GM12891 (cell line): ENCODE data around the gene DHRS3.

Experiments
- PAX5 ChIP-seq: IDR thresholded peaks from 2 replicates; pipeline ENCODE4 v1.6.1; 2011; ENCODE audit warnings: low read length, moderate library complexity, mild to moderate bottlenecking; ENCODE audit not compliant: insufficient read depth, severe bottlenecking
- POLR2A ChIP-seq: IDR thresholded peaks from 2 replicates; pipeline ENCODE4 v1.6.1; 2011; ENCODE audit warnings: low read depth, low read length, control low read depth
- POLR2AphosphoS5 ChIP-seq: IDR thresholded peaks from 2 replicates; pipeline ENCODE4 v1.6.1; 2011; ENCODE audit warnings: low read depth, low read length, control low read depth
- POU2F2 ChIP-seq: IDR thresholded peaks from 2 replicates; pipeline ENCODE4 v1.6.1; 2011; ENCODE audit warnings: low read depth, mild to moderate bottlenecking, control low read depth, low read length, moderate library complexity
- SPI1 ChIP-seq: IDR thresholded peaks from 2 replicates; pipeline ENCODE4 v1.6.1; 2011; ENCODE audit warnings: low read depth, low read length, control low read depth
- TAF1 ChIP-seq: IDR thresholded peaks from 2 replicates; pipeline ENCODE4 v1.6.1; 2011; ENCODE audit warnings: low read depth, low read length, control low read depth

- no peak for TF ChIP-seq POLR2A
- TF ChIP-seq PAX5: no peak
- no peak for TF ChIP-seq POLR2AphosphoS5
- no peak for TF ChIP-seq SPI1
- TF ChIP-seq TAF1: no peak
- TF ChIP-seq POU2F2: no peak
These were observed 12.2 kb upstream of the DHRS3 start for GRCh38 chr1:12629985-12630760.
